NCI-H2171 (cell line): ENCODE results near the gene HMGN2.

Experiments
- DNase-seq: peaks from one replicate; lab custom pipeline; 2025; lab: John Stamatoyannopoulos, UW

The HMGN2 gene

DNA sequence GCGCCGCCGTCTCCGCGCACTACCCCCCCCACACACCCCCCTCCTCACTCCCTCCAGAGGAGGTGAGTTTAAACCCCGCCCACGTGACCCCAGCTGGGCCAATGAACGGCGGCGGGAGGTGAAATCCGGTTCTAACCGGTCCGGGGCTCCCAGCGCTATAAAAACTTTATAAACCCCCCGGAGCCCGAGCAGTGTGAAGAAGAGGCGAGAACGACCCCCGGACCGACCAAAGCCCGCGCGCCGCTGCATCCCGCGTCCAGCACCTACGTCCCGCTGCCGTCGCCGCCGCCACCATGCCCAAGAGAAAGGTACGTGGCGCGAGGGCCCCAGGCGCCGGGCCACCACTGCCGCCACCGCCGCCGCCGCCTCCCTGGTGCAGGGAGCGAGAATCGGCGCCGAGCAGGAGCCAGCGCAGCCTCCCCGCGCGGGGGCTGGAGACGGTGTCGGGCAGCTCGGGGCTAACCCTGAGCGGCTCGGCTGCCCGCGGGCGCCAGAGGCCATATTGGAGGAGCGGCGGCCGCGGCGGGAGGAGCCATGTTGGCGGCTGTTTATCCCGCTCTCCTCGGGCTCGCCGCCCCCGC is at the start of gene HMGN2:
HMGN2 (plus strand) TSS at position 121 of the 581 bp plus-strand sequence; CDS start at position 294, 173 bp downstream.
- DNase-seq: peak; percentile 96

DNA sequence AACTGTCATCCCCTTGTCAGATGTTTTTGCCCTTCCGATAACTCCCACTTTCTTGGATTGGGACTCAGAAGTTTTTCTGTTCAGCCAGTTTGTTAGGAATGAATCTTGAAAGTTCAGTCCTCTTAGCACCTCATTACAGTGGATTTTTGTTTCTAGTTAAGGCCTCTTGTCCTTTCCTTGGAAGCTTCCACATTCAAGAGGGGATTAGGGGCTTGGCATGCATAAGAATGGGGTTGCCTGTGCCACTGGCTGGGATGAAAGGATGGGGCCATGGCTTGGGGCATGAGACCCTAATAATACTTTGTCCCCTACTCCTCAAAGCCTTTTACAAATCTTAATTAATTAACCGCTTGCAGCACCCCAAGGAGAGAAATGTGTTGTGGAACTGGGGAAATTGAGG is 42.5 kb upstream of the HMGN2 start:
- DNase-seq: no peak

DNA sequence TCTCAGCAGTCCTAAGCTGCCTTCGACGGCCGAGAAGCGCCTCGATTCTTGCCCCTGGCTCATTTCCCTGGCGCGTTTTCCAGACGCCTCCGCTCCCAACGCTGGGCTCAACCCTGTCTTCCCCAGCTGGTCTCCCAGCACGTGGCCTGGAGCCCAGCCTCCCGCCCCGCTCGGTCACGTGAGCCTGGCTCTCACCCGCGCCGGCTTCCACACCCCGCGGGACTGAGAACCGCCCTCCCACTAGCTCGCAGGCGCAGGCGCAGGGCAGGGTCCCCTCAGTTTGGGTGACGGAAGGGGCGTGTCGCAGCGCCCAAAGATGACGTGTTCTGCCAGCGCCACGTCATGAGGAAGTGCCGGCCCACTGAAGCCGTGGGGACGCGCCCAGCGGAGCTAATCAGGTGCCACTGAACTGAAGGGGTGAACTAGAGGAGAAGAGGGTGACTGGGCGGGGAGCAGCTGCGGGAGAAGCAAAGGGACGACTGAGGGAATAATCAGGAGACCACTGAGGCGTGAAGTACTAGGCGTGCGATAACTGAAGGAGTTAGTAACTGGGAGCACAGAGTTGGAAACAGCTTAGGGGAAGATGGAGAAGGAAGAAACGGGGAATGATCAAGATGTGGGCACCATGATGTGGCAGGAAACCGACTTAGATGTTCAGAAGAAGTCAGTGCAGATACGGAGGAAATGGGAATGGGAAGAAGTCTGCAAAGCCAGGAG is 40.1 kb upstream of the HMGN2 start, which contains the start of gene DHDDS:
DHDDS (plus strand) TSS at position 343 of the 717 bp plus-strand sequence. CDS start 625 bp downstream, outside the sequence.
- DNase-seq: peak; percentile 98

DNA sequence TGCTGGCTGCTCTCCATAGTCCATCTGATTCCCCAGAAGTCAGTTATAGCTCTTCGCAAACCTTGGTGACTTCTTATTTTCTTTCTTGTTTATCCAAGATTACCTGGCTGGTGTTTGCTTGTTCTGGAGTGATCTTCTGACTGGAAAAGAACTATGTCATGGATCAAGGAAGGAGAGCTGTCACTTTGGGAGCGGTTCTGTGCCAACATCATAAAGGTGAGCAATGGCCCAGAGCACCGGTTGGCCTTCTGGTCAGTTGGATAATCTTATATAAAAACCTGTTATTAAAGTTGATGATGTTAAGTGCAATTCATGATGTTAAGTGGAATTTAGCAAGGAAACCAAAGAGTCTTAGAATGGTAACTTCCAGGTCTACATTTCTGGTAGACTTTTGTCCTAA is 39.4 kb upstream of the HMGN2 start:
- no peak for DNase-seq

DNA sequence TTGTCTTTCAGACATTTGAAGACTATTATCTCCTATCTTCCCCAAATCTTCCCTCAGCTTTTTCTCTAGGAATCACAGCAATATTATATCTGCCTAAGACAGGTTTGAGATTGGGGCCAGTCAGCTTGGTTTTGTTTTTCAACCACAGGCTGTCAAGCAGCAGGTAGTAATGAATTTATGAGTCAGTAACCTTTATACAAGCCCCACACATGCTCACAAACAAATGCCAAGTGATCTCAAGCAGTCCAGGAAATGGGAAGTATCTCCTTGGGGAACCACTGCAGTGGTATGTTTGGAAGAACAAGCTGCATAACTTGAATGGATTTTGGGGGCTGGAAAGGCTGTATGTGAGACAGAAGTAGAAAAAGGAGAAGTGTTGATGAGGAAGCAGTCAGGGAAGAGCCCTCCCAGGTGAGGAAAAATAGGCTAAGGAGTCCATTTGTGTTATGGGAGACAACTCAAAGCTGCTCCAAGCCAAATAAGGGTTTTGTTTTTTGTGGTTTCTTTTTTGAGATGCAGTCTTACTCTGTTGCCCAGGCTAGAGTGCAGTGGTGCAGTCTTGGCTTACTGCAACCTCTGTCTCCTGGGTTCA is 38.0 kb upstream of the HMGN2 start:
- no peak for DNase-seq

DNA sequence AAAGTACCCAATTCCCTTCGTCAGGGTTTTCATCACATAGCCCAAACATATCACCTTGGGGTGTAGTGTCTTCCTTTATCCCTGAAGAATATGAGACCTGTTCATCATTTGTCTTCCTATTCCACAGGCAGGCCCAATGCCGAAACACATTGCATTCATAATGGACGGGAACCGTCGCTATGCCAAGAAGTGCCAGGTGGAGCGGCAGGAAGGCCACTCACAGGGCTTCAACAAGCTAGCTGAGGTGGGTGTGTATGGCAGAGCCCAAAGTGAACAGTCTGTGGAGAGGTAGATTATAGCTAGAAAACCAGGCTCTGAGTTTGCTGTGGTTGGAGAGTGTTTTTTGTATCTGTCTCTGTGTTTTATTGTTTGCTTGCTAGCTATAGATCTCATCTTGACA is 34.2 kb upstream of the HMGN2 start:
- no peak for DNase-seq

DNA sequence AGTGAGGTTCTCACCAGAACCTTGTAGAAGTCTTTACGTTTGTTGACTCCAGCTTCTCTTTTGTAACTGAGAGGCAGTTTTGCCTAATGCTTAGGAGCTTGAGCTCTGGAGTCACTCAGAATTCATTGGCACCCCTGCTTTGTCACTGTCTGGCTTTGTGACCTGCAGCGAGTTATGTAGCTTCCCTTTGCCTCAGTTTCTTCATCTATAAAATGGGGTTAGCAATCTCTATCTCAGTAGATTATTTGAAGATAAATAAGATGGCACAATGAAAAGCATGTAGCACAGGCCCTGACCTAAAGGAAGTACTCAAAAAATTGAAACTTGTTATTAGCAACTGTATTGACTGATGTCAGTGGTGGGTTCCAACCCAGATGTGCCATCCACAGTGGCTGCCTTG is 32.0 kb upstream of the HMGN2 start:
- no peak for DNase-seq

DNA sequence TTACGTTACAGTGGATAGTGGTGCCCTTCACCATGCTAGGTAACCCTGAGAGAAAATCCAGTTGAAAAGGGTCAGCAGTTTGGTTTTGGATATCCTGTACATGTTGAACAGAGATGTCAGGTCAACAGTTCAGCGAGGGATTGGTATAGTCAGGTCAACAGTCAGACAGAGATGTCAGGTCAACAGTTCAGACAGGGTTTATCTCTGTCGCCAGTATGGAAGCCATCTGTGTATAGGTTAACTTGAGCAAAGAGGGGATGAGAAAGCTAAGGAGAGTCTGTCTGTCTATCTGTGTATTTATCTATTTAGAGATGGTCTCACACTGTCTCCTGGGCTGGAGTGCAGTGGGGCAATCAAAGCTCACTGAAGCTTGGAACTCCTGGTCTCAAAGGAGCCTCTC is 22.4 kb upstream of the HMGN2 start:
- no peak for DNase-seq

DNA sequence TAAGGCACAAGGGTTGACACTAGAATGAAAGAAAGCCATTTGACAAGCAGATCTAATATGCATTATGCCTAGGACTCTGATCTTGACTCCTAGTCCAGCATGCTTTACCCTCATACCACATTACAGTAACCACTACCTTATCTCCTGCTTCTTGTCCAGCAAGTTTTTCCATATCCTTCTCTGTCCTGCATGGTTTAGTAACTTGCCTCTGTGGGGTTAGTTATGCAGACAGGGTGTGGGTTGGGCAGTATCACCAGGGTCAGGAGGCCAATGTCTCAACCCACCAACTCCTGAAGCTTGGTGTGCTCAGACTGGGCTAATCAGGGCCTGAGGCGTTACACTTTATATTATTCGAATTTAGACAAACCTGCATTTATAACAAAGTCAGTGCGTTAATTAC is 21.3 kb upstream of the HMGN2 start:
- no peak for DNase-seq

DNA sequence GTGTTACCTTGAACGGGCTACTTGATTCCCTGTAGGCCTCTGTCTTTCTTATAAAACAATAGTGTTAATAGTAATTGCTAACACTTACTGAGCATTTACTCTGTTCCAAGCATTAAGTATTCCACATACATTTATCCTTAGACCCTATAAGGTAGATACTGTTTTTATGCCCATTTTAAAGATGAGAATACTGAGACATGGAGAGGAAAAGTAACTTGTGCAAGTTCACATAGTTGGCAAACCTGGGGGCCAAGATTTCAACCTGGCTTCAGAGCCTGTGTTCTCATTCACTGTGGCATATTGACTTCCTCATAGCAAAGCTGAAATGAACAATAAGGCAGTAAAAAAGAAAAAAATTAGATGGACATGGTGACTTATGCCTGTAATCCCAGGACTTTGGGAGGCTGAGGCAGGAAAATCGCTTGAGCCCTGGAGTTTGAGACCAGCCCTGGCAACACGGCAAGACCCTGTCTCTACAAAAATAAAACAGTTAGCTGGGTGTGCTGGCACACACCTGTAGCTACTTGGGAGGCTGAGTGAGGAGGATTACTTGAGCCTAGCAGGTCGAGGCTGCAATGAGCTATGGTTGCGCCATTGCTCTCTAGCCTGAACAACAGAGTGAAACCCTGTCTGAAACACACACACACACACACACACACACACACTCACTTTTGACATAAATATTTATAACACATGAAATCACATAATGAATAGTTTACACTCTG is 19.6 kb upstream of the HMGN2 start:
- no peak for DNase-seq

DNA sequence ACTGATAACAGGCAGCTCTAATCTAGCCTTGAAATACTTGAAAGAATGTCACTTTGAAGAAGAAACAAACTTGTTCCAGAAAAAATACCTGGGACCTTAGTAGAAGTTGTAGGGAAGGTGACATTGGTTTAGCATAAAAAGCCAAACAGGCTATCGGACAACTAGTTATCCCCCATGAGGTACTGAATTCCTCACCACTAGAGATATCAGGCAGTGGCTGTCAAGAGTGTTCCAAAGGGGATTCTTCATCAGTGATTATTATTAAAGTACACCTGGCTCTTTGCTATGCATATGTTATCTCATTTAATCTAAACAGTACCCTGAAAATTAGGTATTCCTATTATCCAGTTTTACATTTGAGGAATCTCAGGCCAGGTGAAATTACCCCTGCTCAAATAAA is 13.1 kb upstream of the HMGN2 start:
- DNase-seq: no peak

DNA sequence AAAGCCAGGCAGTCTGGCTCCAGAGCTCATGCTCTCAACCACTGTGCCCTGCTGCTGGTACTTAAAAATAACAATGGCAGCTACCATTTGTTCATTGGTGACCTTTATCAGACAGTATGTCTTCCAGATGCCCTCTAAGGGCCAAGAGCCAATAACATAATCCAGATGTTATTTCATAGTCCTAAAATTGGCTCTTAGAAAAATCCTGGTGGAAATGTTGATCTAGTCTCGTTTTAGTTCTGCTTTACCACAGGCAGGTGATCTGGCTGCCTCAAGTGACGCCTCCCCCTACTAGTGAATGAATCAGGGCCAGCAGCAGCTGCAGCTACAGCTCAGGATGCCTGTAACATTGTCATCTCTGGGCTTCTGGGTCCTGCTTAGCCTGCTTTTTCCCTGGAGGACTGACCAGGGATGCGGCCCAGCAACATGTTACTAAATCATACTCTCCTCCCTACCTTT is 12.6 kb upstream of the HMGN2 start:
- no peak for DNase-seq

DNA sequence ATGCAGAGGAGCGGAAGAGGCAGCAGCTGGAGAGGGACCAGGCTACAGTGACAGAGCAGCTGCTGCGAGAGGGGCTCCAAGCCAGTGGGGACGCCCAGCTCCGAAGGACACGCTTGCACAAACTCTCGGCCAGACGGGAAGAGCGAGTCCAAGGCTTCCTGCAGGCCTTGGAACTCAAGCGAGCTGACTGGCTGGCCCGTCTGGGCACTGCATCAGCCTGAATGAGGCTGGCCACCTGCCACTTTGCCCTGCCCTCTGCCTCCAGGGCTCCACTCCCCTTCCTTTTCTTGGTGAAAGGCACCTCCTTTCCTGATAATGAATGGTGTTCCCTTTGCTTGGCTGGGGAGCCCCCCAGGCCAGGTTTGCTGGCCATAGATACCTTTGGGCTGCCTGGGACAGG is 3.3 kb upstream of the HMGN2 start:
- no peak for DNase-seq

DNA sequence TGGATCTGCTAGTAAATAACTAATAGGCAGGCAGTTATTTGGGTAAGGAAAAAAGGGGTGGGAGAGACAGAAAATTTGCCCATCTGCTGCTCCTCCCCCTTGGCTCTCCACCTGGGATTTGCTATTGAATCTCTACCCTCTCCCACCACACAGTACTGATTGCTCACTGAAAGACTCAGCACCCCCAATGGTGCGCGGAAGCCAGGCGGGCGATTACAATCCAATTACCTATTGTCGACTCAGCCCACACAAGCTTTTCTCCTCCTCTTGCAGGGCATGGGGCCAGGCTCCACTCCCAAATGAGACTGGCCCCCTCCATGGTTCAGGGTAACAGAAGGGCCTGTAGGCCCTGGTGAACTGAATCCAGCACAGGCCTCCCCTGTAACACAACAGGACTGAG is 2.7 kb upstream of the HMGN2 start:
- DNase-seq: no peak

DNA sequence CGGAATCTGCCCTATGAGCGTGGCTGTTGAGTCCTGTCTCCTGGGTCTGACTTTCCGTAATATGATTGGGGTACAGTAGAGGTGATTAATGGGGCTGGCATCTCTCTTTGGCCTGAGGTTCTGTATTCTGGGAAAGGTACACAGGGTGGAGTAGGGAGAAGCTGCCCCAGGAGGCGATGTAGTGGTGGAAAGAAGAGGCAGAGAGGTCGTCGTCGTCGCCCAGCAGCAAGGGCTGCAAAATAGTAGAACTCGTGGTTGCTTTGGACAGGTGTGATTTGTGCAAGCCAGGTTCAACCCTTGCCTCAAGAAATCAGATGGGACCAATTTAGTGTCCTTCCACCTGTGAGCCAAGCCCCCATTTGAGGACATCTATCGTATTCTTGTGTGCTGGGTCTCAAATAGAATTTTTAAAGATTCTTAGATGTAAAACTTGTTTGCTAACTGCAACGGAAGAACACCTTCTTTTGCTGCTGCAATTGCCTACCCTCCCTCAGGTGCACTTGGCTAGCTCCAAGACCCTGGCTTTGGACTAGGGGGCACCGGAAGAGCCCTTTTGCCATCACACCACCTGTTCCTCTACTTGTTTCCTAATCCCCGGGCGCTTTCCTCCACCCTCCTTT is 1.3 kb upstream of the HMGN2 start:
- DNase-seq: no peak

DNA sequence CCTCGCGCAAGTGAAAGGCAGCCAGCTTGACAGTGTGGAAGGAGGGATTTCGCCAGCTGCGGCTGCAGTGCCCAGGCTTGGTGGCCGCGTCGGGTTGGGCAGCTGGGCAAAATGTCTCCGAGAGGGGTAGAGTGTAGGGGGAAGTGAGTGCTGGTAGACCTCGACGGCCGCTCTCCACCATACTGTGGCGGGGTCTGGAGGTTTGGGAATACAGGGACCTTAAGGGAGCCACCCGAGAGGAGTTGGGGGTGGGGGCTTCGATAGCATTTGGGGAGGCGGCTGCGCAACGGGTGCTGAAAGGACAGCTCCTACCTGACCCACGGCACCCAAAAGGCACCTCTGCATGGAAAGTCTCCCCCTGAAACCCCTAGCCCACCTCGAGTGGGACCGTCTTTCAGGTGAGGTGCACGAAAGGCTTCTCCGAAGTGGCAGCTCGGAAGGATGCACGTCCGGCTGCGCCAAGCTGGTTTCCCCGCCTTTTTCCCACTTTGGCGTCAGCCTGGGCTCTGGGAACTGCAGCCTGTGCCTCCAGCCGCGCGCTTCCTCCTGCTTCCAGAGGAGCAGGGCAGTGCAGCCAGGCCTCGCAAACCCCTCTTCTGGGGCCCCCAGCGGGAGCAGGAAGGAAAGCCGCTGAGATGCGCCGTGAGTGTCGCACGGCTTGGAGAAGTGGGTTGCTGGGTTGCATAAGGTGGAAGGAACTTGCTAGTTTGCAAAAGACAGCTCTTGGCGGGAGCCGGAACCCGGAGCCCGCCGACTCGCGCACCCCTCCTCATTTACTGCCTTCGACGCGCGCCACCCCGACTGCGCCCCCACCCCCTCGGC is 531 bp upstream of the HMGN2 start:
- DNase-seq: peak; percentile 45

DNA sequence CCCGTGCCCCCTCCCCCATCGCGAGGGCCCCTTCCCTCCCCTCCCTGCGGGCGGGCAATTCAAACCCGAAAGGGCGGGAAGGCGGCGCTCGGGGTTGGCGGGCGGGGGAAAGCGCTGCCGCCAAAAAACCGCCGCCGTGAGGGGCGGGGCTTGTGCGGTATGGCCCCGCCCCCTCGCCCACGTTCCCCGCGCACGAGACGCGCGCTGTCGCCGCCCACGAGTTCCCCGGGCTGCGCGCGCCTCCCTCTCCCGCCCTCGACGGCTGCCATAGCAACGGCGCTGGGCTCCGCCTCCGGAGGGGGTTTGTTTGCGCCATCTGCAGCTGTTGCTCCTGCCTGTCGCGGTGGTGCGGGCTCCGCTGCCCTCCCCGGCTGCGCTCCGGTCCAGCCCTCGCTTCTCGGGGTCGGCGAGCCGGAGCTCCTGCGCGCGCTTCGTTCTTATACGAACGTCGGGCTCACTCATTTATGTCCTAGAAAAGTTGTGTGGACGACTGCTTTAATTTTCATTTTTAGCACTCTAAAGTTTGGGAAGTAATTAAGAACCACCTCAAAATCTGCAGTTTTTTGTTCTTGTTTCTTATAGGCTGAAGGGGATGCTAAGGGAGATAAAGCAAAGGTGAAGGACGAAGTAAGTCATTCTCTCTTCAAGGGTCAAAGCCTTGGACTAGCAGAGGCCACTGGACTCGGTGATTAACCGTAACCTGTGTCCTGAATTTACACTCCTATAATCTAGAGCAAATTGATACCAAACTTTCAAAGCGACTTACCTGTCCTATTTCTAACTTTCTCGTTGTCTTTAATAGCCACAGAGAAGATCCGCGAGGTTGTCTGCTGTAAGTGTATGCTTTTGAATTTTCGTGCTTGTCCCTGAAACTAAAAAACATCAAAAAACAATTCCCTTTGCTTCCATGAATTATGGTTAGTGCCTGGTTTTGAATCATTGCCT is 933 bp downstream of the HMGN2 start:
- peak; percentile 92 for DNase-seq

DNA sequence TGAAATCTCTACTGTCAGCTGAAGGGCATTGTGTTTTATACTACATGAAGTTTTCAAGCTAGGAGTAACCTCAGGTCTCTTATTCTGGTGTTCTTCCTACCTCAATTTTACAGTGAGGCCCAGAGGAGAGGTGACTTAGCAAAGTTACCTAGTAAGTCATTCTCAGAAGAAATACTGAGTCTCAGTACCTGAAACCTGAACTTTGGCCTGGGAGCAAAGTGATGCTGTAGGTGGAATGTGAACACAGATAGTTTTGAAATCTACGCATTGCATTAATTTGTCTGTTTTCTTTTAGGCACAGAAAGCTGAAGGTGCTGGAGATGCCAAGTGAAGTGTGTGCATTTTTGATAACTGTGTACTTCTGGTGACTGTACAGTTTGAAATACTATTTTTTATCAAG is 2.6 kb downstream of the HMGN2 start:
- DNase-seq: no peak

DNA sequence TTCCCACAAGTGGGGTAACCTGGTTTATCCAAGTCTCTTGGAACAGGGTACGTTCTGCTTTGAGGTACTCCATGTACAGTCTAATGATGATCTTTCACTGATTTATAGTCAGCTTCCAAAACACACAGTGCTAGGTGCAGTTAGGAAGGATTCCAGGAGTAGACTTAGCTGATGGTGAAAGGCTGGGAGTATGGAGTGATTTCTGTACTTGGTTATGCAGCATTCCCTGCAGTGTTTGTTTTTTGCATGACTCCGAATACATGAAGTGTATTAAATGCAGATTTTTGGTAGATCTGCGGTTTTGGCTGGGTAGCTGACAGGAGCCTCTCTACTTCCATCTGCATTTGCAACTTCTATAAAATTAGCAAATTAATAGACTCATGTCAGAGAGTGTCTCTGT is 3.7 kb downstream of the HMGN2 start:
- no peak for DNase-seq

DNA sequence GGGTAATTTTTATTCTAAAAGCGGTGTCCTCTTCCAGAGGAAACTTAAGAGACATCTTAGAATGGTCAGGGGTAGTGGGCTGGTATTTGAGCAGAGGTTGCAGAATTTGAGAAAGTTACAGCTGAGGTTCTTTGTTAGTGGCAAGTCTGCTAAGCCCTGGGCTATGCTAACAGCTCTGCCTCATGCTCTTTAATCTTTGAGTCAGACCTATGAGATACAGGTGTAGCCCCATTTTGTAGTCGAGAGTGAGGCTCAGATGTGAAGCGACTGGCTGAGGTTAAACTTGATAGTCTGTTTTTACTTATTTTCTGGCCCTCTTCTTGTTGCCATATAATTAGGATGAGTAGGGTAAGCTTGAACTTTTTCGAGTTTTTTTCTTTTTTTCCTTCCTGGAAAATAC is 4.7 kb downstream of the HMGN2 start:
- DNase-seq: no peak
